GM19467 (cell line): ENCODE measurements around the gene S1PR1.
A peak's percentile ranks its signal among the peaks of the same experiment; 100 is the strongest.
"Not testable (repeated sequence)": the region's sequence is repeated elsewhere in the genome, so short reads cannot be mapped to it uniquely, and the experiment has no call there.

Experiments used
- ATAC-seq: cut with Tn5 transposase; IDR thresholded peaks from one replicate; pipeline ENCODE4 v1.9.1; 2021; ENCODE audit warnings: mild to moderate bottlenecking, moderate library complexity; ENCODE audit not compliant: unreplicated experiment

S1PR1 gene

GRCh38 chr1:101219924-101220870 lies 16.6 kb upstream of the S1PR1 start:
- ATAC-seq: no peak

DNA sequence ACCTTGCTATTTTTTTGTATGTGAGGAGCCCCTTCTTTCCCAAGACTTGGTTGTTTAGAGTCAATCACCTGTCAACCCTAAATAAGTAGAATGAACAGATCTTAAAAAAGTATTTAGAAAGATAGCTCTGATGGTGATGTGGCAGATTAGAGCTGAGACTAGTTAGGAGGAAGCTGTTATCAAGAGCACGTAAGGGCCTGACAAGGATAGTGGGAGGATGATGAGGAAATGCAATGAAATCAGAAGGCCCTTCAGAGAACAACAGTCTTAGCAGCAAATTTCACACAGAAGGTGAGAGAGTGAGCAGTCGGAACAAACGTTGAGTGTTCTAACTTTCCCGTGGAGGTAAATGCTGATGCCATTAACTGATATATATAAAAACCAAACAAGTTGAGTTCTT lies 15.9 kb upstream of the S1PR1 start:
- no peak for ATAC-seq

- ATAC-seq: peak; percentile 97
Observed at GRCh38 chr1:101221945-101222429, 14.8 kb upstream of the S1PR1 start.

GRCh38 chr1:101227837-101228236 lies 9.0 kb upstream of the S1PR1 start:
- ATAC-seq: no peak

- no peak for ATAC-seq
Observed at GRCh38 chr1:101228424-101229134, 8.2 kb upstream of the S1PR1 start.

DNA sequence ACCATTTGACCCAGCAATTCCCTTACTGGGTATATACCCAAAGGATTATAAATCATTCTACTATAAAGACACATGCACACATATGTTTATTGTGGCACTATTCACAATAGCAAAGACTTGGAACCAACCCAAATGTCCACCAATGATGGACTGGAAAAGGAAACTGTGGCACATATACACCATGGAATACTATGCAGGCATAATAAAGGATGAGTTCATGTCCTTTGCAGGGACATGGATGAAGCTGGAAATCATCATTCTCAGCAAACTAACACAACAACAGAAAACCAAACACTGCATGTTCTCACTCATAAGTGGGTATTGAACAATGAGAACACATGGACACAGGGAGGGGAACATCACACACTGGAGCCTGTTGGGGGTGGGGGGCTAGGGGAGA lies 4.6 kb upstream of the S1PR1 start:
- ATAC-seq: not testable (repeated sequence)

DNA sequence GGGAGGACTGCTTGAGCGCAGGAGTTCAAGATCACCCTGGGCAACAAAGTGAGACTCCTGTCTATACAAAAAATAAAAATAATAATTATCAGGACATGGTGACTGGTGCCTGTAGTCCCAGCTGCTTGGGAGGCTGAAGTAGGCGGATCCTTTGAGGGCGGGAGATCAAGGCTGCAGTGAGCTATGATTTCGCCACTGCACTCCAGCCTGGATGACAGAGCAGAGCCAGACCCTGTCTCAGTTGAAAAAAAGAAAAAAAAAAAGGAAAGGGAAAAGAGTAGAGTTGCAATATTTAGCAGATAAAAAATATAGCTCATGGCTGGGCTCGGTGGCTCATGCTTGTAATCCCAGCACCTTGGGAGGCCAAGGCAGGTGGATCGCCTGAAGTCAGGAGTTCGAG lies 3.3 kb upstream of the S1PR1 start:
- no peak for ATAC-seq

GRCh38 chr1:101235216-101235695 lies 1.6 kb upstream of the S1PR1 start:
- ATAC-seq: no peak

DNA sequence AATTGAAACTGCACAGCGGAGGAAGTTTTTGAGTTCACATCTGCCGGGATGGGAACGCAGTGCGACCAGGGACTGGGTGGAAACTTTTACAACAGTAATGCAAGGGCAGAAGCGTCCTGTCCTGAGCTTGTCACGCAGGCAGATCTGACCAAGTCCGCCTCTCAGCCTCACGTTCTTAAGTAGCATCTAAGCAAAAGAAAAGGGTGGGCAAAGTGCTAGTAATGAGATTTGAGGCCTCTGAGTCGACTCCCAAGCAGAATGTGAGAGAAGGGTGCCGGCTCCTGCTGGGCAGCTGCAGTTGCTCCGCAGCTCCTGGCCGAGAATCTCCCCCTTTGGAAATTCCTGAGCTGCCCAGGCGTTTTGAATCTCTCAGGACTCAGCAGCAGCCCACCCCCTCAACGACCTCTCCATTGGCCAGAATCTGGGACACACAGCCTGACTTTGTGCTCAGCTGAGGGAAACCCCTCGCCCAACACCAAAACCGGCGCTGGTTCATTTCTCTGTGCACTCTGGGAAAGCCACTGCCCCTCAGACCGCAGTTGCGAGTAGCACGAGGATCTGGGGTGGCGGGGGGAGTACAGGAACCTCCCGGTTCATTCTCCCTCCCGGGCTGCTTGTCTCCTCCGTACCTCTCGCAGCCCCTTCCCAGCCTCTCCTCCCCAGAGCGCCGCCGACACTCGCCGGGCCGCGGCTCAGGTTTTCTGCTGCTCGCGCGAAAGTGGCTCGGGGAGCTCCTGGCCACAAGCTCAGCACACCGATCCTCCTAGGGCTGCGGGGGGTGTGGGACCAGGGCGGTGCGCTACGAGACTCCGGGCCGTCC lies 913 bp upstream of the S1PR1 start:
- ATAC-seq: peak; percentile 50

DNA sequence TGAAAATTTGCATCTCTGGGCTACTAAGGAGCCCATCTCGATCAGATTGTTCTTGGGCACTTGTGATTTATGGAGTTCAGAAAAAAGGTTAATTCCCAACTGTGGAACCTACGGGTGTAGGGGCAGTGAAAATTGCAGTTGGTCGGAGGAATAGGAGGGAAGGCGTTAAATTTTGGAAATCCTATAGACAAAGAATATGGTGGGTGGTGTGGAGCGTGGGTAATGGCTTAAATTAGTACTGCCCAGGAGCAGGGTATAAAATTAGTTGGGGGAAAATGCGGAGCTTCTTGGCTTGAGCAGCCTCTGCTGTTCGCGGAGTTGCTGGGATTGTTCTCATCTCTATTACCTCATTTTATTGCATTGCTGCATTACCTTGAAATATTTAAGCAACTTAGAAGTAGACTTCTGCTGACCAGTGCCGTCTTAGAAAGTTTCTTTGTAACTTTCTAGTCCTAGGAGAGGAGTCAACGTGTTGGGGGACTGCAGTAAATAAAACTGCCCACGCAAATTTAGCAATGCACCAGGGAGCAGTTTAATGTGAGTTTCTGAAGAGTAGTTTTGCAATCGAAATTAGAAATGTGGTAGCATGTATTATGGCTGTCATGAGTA lies 514 bp downstream of the S1PR1 start:
- no peak for ATAC-seq

DNA sequence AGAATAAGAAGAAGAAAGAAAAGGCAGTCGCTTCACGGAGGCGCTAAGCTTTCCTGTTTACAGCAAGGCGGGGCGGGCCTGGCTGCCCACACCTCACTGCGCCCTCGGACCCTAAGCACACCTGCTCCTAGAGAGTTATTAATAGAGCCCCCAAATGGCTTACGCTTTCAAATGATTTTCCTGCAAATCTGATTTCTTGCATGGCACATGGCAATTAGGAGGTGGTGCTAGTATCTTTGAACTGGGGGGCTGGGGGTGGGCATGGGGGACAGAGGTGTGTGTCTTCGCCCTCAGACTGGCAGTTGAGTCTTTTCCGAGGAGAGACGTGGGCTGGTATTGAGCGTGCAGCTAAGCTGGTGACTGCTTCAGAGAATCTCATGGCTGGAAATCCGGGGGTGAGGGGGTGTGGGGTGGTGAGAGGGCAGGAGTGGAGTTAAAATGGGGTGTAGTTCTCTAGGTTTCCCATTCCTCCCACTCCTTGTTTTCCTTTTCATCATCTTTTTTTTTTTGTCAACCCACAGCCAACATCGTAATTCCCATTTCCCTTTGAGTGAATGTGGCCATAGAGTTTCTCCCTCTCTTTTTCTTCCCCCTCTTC lies 1.3 kb downstream of the S1PR1 start:
- ATAC-seq: no peak

- peak; percentile 28 for ATAC-seq
Observed at GRCh38 chr1:101238681-101239094, 1.9 kb downstream of the S1PR1 start.

DNA sequence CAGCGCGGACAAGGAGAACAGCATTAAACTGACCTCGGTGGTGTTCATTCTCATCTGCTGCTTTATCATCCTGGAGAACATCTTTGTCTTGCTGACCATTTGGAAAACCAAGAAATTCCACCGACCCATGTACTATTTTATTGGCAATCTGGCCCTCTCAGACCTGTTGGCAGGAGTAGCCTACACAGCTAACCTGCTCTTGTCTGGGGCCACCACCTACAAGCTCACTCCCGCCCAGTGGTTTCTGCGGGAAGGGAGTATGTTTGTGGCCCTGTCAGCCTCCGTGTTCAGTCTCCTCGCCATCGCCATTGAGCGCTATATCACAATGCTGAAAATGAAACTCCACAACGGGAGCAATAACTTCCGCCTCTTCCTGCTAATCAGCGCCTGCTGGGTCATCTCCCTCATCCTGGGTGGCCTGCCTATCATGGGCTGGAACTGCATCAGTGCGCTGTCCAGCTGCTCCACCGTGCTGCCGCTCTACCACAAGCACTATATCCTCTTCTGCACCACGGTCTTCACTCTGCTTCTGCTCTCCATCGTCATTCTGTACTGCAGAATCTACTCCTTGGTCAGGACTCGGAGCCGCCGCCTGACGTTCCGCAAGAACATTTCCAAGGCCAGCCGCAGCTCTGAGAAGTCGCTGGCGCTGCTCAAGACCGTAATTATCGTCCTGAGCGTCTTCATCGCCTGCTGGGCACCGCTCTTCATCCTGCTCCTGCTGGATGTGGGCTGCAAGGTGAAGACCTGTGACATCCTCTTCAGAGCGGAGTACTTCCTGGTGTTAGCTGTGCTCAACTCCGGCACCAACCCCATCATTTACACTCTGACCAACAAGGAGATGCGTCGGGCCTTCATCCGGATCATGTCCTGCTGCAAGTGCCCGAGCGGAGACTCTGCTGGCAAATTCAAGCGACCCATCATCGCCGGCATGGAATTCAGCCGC lies 2.5 kb downstream of the S1PR1 start:
- no peak for ATAC-seq

DNA sequence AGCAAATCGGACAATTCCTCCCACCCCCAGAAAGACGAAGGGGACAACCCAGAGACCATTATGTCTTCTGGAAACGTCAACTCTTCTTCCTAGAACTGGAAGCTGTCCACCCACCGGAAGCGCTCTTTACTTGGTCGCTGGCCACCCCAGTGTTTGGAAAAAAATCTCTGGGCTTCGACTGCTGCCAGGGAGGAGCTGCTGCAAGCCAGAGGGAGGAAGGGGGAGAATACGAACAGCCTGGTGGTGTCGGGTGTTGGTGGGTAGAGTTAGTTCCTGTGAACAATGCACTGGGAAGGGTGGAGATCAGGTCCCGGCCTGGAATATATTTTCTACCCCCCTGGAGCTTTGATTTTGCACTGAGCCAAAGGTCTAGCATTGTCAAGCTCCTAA lies 3.2 kb downstream of the S1PR1 start:
- ATAC-seq: no peak

DNA sequence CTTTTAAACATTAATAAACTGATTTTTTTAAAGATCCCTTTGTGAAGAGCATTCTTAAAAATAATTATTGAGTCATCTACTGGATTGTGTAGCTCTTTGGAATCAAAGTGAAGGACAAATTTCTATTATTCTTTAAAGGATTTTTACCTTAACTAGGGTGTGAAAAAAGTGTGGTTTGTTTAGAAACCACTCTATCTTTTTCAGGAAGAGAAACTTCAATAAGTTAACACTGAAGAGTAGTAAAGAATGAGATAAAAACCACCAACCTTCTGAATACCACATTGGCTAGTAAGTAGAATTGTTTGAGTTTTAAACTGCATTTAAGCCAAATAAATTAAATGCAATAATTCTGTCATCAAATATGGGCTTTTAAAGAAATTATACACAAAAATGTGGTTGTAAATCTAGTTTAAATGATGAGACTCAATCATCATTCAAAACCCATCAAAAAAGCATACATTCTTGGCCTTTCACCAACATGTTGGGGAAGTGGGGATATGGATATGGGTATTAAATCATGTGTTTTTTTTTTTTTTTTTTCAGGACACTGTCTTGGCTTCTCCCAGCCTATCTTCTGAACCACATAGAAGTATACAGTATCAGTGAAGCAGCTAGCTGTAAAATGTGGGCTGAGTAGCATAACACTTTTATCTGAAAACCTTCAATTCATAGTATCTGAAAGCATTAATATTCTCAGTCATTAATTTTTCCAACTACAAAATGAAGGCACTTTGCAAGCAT lies 4.8 kb downstream of the S1PR1 start:
- no peak for ATAC-seq

- ATAC-seq: no peak
Observed at GRCh38 chr1:101242324-101243050, 5.7 kb downstream of the S1PR1 start.

DNA sequence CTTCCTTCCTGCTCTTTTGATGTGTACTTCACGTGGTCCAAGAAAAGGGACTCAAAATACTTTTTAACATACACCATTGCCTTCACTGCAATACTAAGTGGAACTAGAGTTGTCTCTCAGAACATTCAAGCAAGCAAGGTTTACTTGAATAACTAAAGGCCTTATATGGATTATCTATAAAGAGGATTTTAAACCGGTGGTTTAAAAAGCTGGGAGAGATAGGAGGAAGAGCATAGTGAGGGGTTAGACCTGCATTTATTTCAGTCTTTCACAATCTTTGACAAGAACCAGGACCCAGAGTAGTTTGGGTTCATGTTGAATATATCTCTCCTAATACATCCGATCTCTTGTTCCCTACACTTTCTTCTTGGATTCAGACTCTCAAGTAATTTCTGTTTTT lies 6.9 kb downstream of the S1PR1 start:
- no peak for ATAC-seq

DNA sequence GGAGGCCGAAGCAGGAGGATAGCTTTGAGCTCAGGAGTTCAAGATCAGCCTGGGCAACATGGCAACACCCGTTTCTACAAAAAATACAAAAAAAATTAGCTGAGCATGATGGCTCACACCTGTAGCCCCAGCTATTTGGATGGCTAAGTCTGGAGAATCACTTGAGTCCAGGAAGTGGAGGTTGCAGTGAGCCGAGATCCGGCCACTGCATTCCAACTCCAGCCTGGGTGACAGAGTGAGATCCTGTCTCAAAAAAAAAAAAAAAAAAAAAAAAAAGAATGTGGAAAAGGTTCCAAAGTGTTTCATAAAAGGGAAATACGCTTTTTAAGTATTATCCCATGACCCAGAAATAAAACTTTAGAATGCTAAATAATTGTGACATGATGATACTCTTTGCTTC lies 8.0 kb downstream of the S1PR1 start:
- no peak for ATAC-seq
